Colonic mucosa (tissue), 4 donors: Measurements from ENCODE around the gene STAT5A. TPM values are rescaled to one million over a fixed set of nuclear protein-coding genes. Genes with fewer than 3 reads are reported as not detected.

ENCODE experiments used
- DNase-seq: peaks from one replicate; pipeline ENCODE4 v3.0.0-alpha.2; 2020
- H3K27ac ChIP-seq: fragments of 200-600 bp; one replicate; pipeline ENCODE4 v1.8.0; 2021
- H3K27me3 ChIP-seq: fragments of 200-600 bp; one replicate; pipeline ENCODE4 v1.8.0; 2021
- H3K36me3 ChIP-seq: fragments of 200-600 bp; one replicate; pipeline ENCODE4 v1.8.0; 2021
- H3K4me1 ChIP-seq: fragments of 200-600 bp; one replicate; pipeline ENCODE4 v1.8.0; 2021; ENCODE audit warnings: mild to moderate bottlenecking
- H3K4me3 ChIP-seq: fragments of 200-600 bp; one replicate; pipeline ENCODE4 v1.8.0; 2021
- H3K9ac ChIP-seq, 2 donors: one replicate each; pipeline ENCODE4 v1.7.0; 2013; ENCODE audit warnings: control low read depth in 2 of 2, low read depth in 2 of 2, low read length in 2 of 2
- H3K9me3 ChIP-seq: fragments of 200-600 bp; one replicate; pipeline ENCODE4 v1.8.0; 2021
- intact Hi-C: fragments of 100-400 bp; cut with DNase I; formaldehyde crosslinking; loops from one replicate; pipeline ENCODE4 v1.14.1; 2022
- total RNA-seq, 2 donors: library from RNA; stranded (reverse); fragmentation: NEBNext Ultra II Directional in 1 of 2; extraction: Animal tissue kit (Norgen Biotek cat#: 25700) in 1 of 2; gene quantifications; one replicate each; pipeline ENCODE4 v1.2.1, GENCODE V29; 2021
- TF ChIP-seq, protein P1 (sequence below): fragments of 200-600 bp; IDR thresholded peaks from one replicate; pipeline ENCODE4 v1.8.0; 2022; ENCODE audit warnings: antibody characterized with exemption, mild to moderate bottlenecking
- donor health status: healthy.
- donor health status: DM: no; HTN: no; CAD: no.
- donor health status: DM: no; HTN: no; CAD: no.

Gene STAT5A
- total RNA-seq, 2 donors from 2014 or later = 22.0 to 22.4 TPM

DNA sequence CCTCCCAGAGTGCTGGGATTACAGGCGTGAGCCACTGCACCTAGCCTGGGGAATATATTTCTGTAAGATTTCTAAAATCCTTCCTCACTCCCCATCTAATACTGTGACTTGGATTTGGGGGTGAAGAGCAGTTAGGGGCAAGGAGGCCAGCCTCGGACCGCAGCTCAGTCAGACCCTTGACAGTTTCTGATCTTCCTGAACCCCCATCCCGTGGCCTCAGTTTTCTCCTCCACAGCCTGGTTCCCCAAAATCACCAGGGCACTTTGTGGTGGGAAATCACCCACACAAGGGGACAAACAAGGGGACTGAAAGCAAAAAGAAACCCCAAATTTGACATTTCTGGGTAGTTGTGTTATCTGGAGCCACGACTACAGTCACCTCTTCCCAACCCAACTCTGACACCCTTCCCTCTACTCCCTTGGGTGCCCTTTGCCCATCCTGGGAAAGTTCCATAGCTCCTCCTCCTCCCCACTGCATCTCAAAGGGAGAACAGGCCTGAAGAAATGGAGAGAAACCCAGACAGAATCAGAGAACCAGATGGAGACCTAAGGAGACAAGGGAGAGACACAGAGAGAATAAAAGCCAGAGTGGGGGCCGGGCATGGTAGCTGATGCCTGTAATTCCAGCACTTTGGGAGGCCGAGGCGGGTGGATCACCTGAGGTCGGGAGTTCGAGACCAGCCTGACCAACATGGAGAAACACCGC lies 2.8 kb upstream of the STAT5A start:
- DNase-seq = no peak
- H3K4me1 ChIP-seq = peaks cover 7% of the 10 kb centered on the region
- TF ChIP-seq, protein P1, sequence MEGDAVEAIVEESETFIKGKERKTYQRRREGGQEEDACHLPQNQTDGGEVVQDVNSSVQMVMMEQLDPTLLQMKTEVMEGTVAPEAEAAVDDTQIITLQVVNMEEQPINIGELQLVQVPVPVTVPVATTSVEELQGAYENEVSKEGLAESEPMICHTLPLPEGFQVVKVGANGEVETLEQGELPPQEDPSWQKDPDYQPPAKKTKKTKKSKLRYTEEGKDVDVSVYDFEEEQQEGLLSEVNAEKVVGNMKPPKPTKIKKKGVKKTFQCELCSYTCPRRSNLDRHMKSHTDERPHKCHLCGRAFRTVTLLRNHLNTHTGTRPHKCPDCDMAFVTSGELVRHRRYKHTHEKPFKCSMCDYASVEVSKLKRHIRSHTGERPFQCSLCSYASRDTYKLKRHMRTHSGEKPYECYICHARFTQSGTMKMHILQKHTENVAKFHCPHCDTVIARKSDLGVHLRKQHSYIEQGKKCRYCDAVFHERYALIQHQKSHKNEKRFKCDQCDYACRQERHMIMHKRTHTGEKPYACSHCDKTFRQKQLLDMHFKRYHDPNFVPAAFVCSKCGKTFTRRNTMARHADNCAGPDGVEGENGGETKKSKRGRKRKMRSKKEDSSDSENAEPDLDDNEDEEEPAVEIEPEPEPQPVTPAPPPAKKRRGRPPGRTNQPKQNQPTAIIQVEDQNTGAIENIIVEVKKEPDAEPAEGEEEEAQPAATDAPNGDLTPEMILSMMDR = no peak
- no peak overlapping the region for H3K9ac ChIP-seq
- no peak overlapping the region for H3K4me3 ChIP-seq
- H3K36me3 ChIP-seq = no peaks in the 10 kb centered on the region
- no peak overlapping the region for H3K27ac ChIP-seq
- no peaks in the 10 kb centered on the region for H3K27me3 ChIP-seq
- H3K9me3 ChIP-seq = no peaks in the 10 kb centered on the region
- intact Hi-C loops = no loop called here

DNA sequence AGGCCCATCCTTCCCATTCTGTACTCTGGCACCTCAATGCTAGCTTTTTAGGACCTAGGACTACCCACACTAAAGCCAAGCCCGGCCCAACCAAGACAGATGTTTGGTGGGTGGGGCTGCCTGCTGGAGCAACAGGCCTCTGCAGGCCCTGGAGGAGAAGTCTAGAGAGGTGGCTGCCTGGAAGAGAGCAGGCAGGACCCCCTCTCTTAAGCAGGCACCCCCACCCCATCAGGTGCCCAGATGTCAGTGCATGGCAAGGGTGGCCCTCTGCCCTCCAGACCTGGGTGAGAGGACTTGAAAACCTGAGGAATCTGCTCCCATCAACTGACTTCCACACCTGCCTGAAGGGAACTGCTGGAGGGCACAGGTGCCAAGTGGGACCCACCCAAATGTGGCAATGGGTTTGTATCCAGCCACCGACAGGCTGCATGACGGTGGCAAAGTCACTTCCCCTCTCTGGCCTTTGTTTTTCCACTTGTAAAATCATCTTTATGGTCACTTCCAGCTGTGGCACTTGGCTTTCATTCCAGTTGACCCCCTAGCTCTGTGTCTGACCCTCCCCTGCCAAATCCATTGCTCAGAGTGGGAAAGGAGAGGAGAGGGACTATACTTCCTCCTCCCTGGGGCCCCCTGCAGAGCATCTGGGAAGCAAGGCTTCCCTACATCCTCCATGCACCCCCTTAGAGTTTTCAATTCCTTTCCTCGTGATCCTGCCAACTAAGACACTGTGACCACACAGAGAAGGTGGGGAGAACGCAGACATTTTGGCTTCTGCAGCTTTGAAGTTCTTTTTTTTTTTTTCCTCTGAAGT lies 1.7 kb upstream of the STAT5A start:
- Histone ChIP-seq H3K27me3 (no peaks in the 10 kb centered on the region), H3K4me1 (peaks cover 7% of the 10 kb centered on the region), H3K9ac (peak overlapping the region in 1 of 2 donors; percentile 44), H3K36me3 (no peaks in the 10 kb centered on the region), H3K4me3 (no peak overlapping the region), H3K27ac (peak overlapping the region; percentile 79), H3K9me3 (no peaks in the 10 kb centered on the region)
- intact Hi-C loops = no loop called here
- TF ChIP-seq, protein P1 = no peak
- DNase-seq = peak; percentile 42

DNA sequence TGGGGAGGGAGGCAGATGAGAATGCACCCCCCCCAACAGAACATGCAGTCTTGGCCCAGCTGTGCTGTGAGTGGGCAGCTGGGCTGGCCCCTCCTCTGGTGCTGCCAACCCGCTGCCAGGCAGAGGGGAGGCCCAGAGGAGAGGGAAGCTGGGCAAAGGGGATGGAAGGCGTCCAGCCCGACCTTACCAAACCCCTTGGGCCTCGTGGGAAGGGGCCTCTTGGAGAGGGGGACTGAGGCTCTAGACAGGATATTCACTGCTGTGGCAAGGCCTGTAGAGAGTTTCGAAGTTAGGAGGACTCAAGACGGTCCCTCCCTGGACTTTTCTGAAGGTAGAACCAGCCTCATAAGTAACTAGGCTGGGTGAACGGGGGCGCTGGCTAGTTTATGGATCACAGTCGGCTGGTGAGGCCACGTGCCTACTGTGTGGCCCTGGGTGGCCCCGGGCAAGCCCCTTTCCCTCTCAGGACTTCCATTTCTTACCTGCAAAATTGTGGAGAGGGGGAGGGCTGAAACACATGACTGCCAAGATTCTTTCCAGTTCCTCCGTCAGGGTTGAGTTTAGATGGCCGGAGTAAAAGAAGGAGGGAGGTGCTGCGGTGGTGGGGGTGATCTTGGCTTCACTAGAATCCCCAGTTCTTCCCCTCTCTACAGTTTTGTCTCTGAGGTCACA lies 857 bp upstream of the STAT5A start:
- H3K9ac ChIP-seq = peak overlapping the region; percentile 73 to 75

DNA sequence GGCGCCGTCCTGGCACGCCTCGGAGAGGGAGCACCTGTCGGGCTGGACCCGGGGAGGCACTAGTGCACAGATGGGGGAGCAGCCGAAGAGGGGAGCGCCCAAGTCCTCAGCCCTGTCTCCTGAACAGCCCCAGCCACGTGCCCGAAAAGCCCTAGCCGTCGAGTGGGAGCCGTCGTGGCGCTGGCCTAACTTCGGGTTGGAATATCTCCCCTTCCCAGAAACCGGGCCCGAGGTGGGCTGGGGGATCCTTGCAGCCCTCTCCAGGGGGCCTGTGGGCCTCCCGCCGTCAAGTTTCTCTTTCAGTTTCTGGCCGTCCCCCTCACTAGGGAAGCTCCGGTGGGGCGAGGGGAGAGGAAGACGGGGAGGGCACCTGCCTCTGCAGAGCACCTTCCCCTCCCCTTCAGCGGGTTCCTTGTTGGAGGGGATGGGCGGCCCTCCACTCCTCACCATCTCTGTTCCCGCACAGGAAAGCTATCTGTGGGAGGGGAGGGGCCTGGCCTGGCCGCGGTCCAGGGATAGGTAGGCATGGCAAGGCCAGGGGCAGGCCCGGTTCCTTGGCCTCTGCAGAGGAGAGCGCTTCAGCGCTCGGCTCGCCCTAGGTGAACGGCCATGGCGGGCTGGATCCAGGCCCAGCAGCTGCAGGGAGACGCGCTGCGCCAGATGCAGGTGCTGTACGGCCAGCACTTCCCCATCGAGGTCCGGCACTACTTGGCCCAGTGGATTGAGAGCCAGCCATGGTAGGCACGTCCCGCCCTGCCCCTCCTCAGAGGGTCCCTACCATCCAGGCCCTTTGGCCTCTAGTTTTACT lies 709 bp downstream of the STAT5A start:
- peak; percentile 66 for DNase-seq
- peaks cover 7% of the 10 kb centered on the region for H3K4me1 ChIP-seq
- intact Hi-C loops = no loop called here
- H3K27me3 ChIP-seq = no peaks in the 10 kb centered on the region
- peak overlapping the region; percentile 64 to 74 for H3K9ac ChIP-seq
- TF ChIP-seq, protein P1 = no peak
- H3K36me3 ChIP-seq = no peaks in the 10 kb centered on the region
- H3K9me3 ChIP-seq = no peaks in the 10 kb centered on the region
- peak overlapping the region; percentile 57 for H3K4me3 ChIP-seq
- peak overlapping the region; percentile 79 for H3K27ac ChIP-seq

More for the DNA sequence above, 857 bp upstream of the STAT5A start:
- intact Hi-C loops = no loop called here
- TF ChIP-seq, protein P1 = no peak
- no peaks in the 10 kb centered on the region for H3K9me3 ChIP-seq
- H3K27me3 ChIP-seq = no peaks in the 10 kb centered on the region
- peak overlapping the region; percentile 57 for H3K4me3 ChIP-seq
- DNase-seq = peak; percentile 45
- no peaks in the 10 kb centered on the region for H3K36me3 ChIP-seq
- H3K27ac ChIP-seq = peak overlapping the region; percentile 79
- H3K4me1 ChIP-seq = peaks cover 7% of the 10 kb centered on the region
